CD4-positive, alpha-beta T cell (primary cell): ENCODE results near the gene THTPA. TPM values are rescaled to one million over a fixed set of nuclear protein-coding genes. Genes with fewer than 3 reads are reported as not detected.

ENCODE experiments used
- ATAC-seq: fragments of 200-7000 bp; cut with Tn5 transposase; one replicate; pipeline ENCODE4 v1.10.0; 2022; ENCODE audit warnings: mild to moderate bottlenecking; ENCODE audit not compliant: poor library complexity
- CTCF ChIA-PET: fragments of 350-600 bp; sonication (Branson Sonifier 250); formaldehyde crosslinking; loops from one replicate; lab custom pipeline; 2021; ENCODE audit warnings: antibody characterized with exemption, inconsistent platforms; lab: Charles Lee
- POLR2A ChIA-PET: fragments of 350-600 bp; sonication (Branson Sonifier 250); formaldehyde crosslinking; loops from one replicate; lab custom pipeline; 2021; ENCODE audit warnings: antibody characterized with exemption, inconsistent platforms; lab: Charles Lee
- DNase-seq, 14 experiments: peaks; one replicate each; pipeline ENCODE4 v3.0.0-alpha.2; 2013 to 2020; ENCODE audit warnings: mixed read lengths in 2 of 14
- H3K27ac ChIP-seq, 2 donors: one replicate each; pipeline versions ENCODE4 v1.5.1 to v1.7.0; 2013; ENCODE audit warnings: low read length in 2 of 2, low read depth in 1 of 2, mild to moderate bottlenecking in 1 of 2
- H3K27me3 ChIP-seq, 2 experiments: 1 replicate in 1 of 2; 2 replicates in 1 of 2; pipeline versions ENCODE4 v1.6.1 to v1.7.0; 2013; ENCODE audit warnings: low read length in 2 of 2, control low read depth in 1 of 2, mild to moderate bottlenecking in 1 of 2, moderate library complexity in 1 of 2; ENCODE audit not compliant: insufficient read depth in 2 of 2, control insufficient read depth in 1 of 2
- H3K36me3 ChIP-seq: one replicate; pipeline ENCODE4 v1.6.1; 2013; ENCODE audit warnings: low read length, control low read depth; ENCODE audit not compliant: insufficient read depth
- H3K4me1 ChIP-seq: one replicate; pipeline ENCODE4 v1.6.1; 2013; ENCODE audit warnings: low read length, control low read depth; ENCODE audit not compliant: insufficient read depth
- H3K4me3 ChIP-seq: one replicate; pipeline ENCODE4 v1.5.1; 2013; ENCODE audit warnings: mild to moderate bottlenecking, low read length, moderate library complexity
- H3K9me3 ChIP-seq, 2 experiments: 1 replicate in 1 of 2; 2 replicates in 1 of 2; pipeline versions ENCODE4 v1.6.1 to v1.7.0; 2013; ENCODE audit warnings: low read length in 2 of 2, mild to moderate bottlenecking in 2 of 2, control low read depth in 1 of 2, moderate library complexity in 1 of 2; ENCODE audit not compliant: control insufficient read depth in 1 of 2, insufficient read depth in 1 of 2
- H3K27ac Mint-ChIP-seq: one replicate; pipeline ENCODE4 v1.8.0; 2020; ENCODE audit warnings: mixed read lengths
- H3K27me3 Mint-ChIP-seq: one replicate; pipeline ENCODE4 v1.8.0; 2021; ENCODE audit warnings: mixed read lengths
- H3K36me3 Mint-ChIP-seq: one replicate; pipeline ENCODE4 v1.8.0; 2021; ENCODE audit warnings: low read depth, mixed read lengths
- H3K4me1 Mint-ChIP-seq: one replicate; pipeline ENCODE4 v1.8.0; 2021; ENCODE audit warnings: low read depth, mixed read lengths
- H3K4me3 Mint-ChIP-seq: one replicate; pipeline ENCODE4 v1.8.0; 2020; ENCODE audit warnings: mild to moderate bottlenecking, mixed read lengths
- H3K9me3 Mint-ChIP-seq: one replicate; pipeline ENCODE4 v1.8.0; 2020; ENCODE audit warnings: mixed read lengths
- CTCF ChIP-seq: fragments of 200-600 bp; IDR thresholded peaks from one replicate; pipeline ENCODE4 v1.8.0; 2022; ENCODE audit warnings: antibody characterized with exemption, mild to moderate bottlenecking
- intact Hi-C, 2 experiments: fragments of 100-400 bp; cut with DNase I in 1 of 2; cut with micrococcal nuclease in 1 of 2; formaldehyde crosslinking; loops; one replicate each; pipeline versions ENCODE4 v1.15.1 to v1.9.0; 2023 to 2025; cut with DNase I, micrococcal nuclease
- total RNA-seq, 174 experiments: library from RNA in 2 of 174; stranded (reverse) in 2 of 174; gene quantifications; one replicate each; pipeline ENCODE4 v1.2.3 and lab custom pipeline; 2021 to 2026

THTPA gene
- total RNA-seq, 2 experiments from 2014 or later = 13.0 to 13.4 TPM

- no peak for ATAC-seq
- TF ChIP-seq CTCF = no peak
- Mint-ChIP-seq H3K27ac (no peak overlapping the region), H3K4me1 (no peaks in the 10 kb centered on the region), H3K36me3 (no peaks in the 10 kb centered on the region), H3K4me3 (no peak overlapping the region), H3K9me3 (no peaks in the 10 kb centered on the region), H3K27me3 (no peaks in the 10 kb centered on the region)
- POLR2A ChIA-PET = no interaction called here
- no peaks in the 10 kb centered on the region for H3K27me3 ChIP-seq
- no peaks in the 10 kb centered on the region for H3K4me1 ChIP-seq
- no peak overlapping the region for H3K4me3 ChIP-seq
- intact Hi-C loops = no loop called here
- H3K27ac ChIP-seq = no peak overlapping the region
- no peak for DNase-seq
- H3K36me3 ChIP-seq = no peaks in the 10 kb centered on the region
- H3K9me3 ChIP-seq = no peaks in the 10 kb centered on the region
- CTCF ChIA-PET = no interaction called here
Measured at GRCh38 chr14:23522643-23523198, 33.4 kb upstream of the THTPA start.

- intact Hi-C loops = no loop called here
- H3K27me3 Mint-ChIP-seq = no peaks in the 10 kb centered on the region
- H3K36me3 ChIP-seq = no peaks in the 10 kb centered on the region
- H3K9me3 Mint-ChIP-seq = no peaks in the 10 kb centered on the region
- H3K27me3 ChIP-seq = no peaks in the 10 kb centered on the region
- ChIA-PET CTCF (no interaction called here), POLR2A (no interaction called here)
- H3K36me3 Mint-ChIP-seq = no peaks in the 10 kb centered on the region
- no peak for ATAC-seq
- H3K9me3 ChIP-seq = no peaks in the 10 kb centered on the region
- no peak overlapping the region for H3K4me3 Mint-ChIP-seq
- H3K4me1 Mint-ChIP-seq = no peaks in the 10 kb centered on the region
- no peaks in the 10 kb centered on the region for H3K4me1 ChIP-seq
- no peak overlapping the region for H3K4me3 ChIP-seq
- DNase-seq = no peak
- H3K27ac ChIP-seq = no peak overlapping the region
- no peak overlapping the region for H3K27ac Mint-ChIP-seq
- TF ChIP-seq CTCF = no peak
Measured at GRCh38 chr14:23523229-23524016, 32.6 kb upstream of the THTPA start.

GRCh38 chr14:23524954-23525353 is 31.1 kb upstream of the THTPA start:
- ATAC-seq (no peak), DNase-seq (no peak)
- Mint-ChIP-seq H3K4me3 (no peak overlapping the region), H3K36me3 (no peaks in the 10 kb centered on the region), H3K9me3 (no peaks in the 10 kb centered on the region), H3K4me1 (no peaks in the 10 kb centered on the region), H3K27me3 (no peaks in the 10 kb centered on the region), H3K27ac (no peak overlapping the region)
- Histone ChIP-seq H3K36me3 (no peaks in the 10 kb centered on the region), H3K9me3 (no peaks in the 10 kb centered on the region), H3K27me3 (no peaks in the 10 kb centered on the region), H3K4me3 (no peak overlapping the region), H3K27ac (no peak overlapping the region), H3K4me1 (no peaks in the 10 kb centered on the region)
- ChIA-PET POLR2A (no interaction called here), CTCF (no interaction called here)
- intact Hi-C loops = no loop called here
- TF ChIP-seq CTCF = no peak
